ENCODE results near the gene STARD9.

Gene STARD9

GRCh38 chr15:42627485-42627884 is 52.1 kb downstream of the STARD9 start:
- no peak for DNase-seq (ENCODE audit: low read depth in 2 of 2)

- DNase-seq (ENCODE audit: low read depth in 2 of 2) = no peak
These were observed 53.4 kb downstream of the STARD9 start for GRCh38 chr15:42628761-42629160.

- no peak for DNase-seq (ENCODE audit: low read depth in 2 of 2)
These were observed 56.8 kb downstream of the STARD9 start for GRCh38 chr15:42632105-42632675.

GRCh38 chr15:42640109-42640508 is 64.7 kb downstream of the STARD9 start:
- DNase-seq (ENCODE audit: low read depth in 2 of 2) = no peak

- DNase-seq (ENCODE audit: low read depth in 2 of 2) = peak; percentile 40 to 45
These were observed 75.0 kb downstream of the STARD9 start for GRCh38 chr15:42650208-42651066.

- DNase-seq (ENCODE audit: low read depth in 2 of 2) = no peak
These were observed 90.4 kb downstream of the STARD9 start for GRCh38 chr15:42665827-42666226.

GRCh38 chr15:42667855-42668254 is 92.4 kb downstream of the STARD9 start:
- no peak for DNase-seq (ENCODE audit: low read depth in 2 of 2)

- no peak for DNase-seq (ENCODE audit: low read depth in 2 of 2)
These were observed 95.0 kb downstream of the STARD9 start for GRCh38 chr15:42670451-42670850.

- no peak for DNase-seq (ENCODE audit: low read depth in 2 of 2)
These were observed 97.0 kb downstream of the STARD9 start for GRCh38 chr15:42672444-42672843.

GRCh38 chr15:42674472-42674871 is 99.1 kb downstream of the STARD9 start:
- DNase-seq (ENCODE audit: low read depth in 2 of 2) = no peak

- no peak for DNase-seq (ENCODE audit: low read depth in 2 of 2)
These were observed 99.6 kb downstream of the STARD9 start for GRCh38 chr15:42675021-42675420.

- DNase-seq (ENCODE audit: low read depth in 2 of 2) = no peak
These were observed 104.1 kb downstream of the STARD9 start for GRCh38 chr15:42679285-42680141.

GRCh38 chr15:42680142-42680482 is 104.7 kb downstream of the STARD9 start:
- DNase-seq (ENCODE audit: low read depth in 2 of 2) = peak; percentile 42 to 47

GRCh38 chr15:42681119-42681518 is 105.7 kb downstream of the STARD9 start:
- no peak for DNase-seq (ENCODE audit: low read depth in 2 of 2)

- DNase-seq (ENCODE audit: low read depth in 2 of 2) = no peak
These were observed 110.9 kb downstream of the STARD9 start for GRCh38 chr15:42686281-42686680.

- no peak for DNase-seq (ENCODE audit: low read depth in 2 of 2)
These were observed 112.3 kb downstream of the STARD9 start for GRCh38 chr15:42687740-42688139.

GRCh38 chr15:42688301-42688700 is 112.9 kb downstream of the STARD9 start:
- DNase-seq (ENCODE audit: low read depth in 2 of 2) = no peak

- no peak for DNase-seq (ENCODE audit: low read depth in 2 of 2)
These were observed 115.9 kb downstream of the STARD9 start for GRCh38 chr15:42691308-42691707.

GRCh38 chr15:42691770-42692169 is 116.4 kb downstream of the STARD9 start:
- DNase-seq (ENCODE audit: low read depth in 2 of 2) = no peak

GRCh38 chr15:42692536-42692935 is 117.1 kb downstream of the STARD9 start:
- no peak for DNase-seq (ENCODE audit: low read depth in 2 of 2)

- DNase-seq (ENCODE audit: low read depth in 2 of 2) = no peak
These were observed 117.6 kb downstream of the STARD9 start for GRCh38 chr15:42692997-42693396.

GRCh38 chr15:42693496-42693895 is 118.1 kb downstream of the STARD9 start:
- DNase-seq (ENCODE audit: low read depth in 2 of 2) = no peak

- DNase-seq (ENCODE audit: low read depth in 2 of 2) = no peak
These were observed 118.5 kb downstream of the STARD9 start for GRCh38 chr15:42693942-42694341.
